Mesenchymal stem cell (in vitro differentiated cells and primary cell): ENCODE data around the gene HINT1.

Experiments
- DNase-seq: peaks from one replicate; pipeline ENCODE4 v3.0.0-alpha.2; 2013
- H2AFZ ChIP-seq: one replicate; pipeline ENCODE4 v1.6.1; 2013; ENCODE audit warnings: low read depth, mild to moderate bottlenecking, control low read depth, inconsistent platforms, low read length, moderate library complexity
- H2AK5ac ChIP-seq: 2 replicates; pipeline ENCODE4 v1.6.1; 2013; ENCODE audit warnings: low read length, moderate library complexity, mild to moderate bottlenecking, inconsistent platforms; ENCODE audit not compliant: severe bottlenecking
- H2BK120ac ChIP-seq: one replicate; pipeline ENCODE4 v1.6.1; 2013; ENCODE audit warnings: low read depth, mild to moderate bottlenecking, inconsistent platforms, low read length, moderate library complexity
- H2BK12ac ChIP-seq, 2 experiments: one replicate each; pipeline ENCODE4 v1.6.1; 2013; ENCODE audit warnings: inconsistent platforms in 2 of 2, low read length in 2 of 2, mild to moderate bottlenecking in 2 of 2, moderate library complexity in 2 of 2, control low read depth in 1 of 2
- H2BK15ac ChIP-seq: one replicate; pipeline ENCODE4 v1.6.1; 2013; ENCODE audit warnings: mild to moderate bottlenecking, low read depth, inconsistent platforms; ENCODE audit not compliant: poor library complexity, severe bottlenecking
- H2BK5ac ChIP-seq: 2 replicates; pipeline ENCODE4 v1.6.1; 2013; ENCODE audit warnings: low read depth, mild to moderate bottlenecking, low read length, control low read depth, inconsistent platforms; ENCODE audit not compliant: poor library complexity, severe bottlenecking
- H3K14ac ChIP-seq, 2 experiments: one replicate each; pipeline ENCODE4 v1.6.1; 2013; ENCODE audit warnings: inconsistent platforms in 2 of 2, low read length in 2 of 2, control low read depth in 1 of 2, mild to moderate bottlenecking in 1 of 2, moderate library complexity in 1 of 2
- H3K18ac ChIP-seq, 2 experiments: one replicate each; pipeline ENCODE4 v1.6.1; 2013; ENCODE audit warnings: inconsistent platforms in 2 of 2, low read length in 2 of 2, control low read depth in 1 of 2, low read depth in 1 of 2, mild to moderate bottlenecking in 1 of 2
- H3K23ac ChIP-seq, 2 experiments: one replicate each; pipeline ENCODE4 v1.6.1; 2013; ENCODE audit warnings: inconsistent platforms in 2 of 2, low read length in 2 of 2, mild to moderate bottlenecking in 2 of 2, moderate library complexity in 2 of 2, control low read depth in 1 of 2
- H3K27ac ChIP-seq: 2 replicates; pipeline ENCODE4 v1.5.1; 2013; ENCODE audit warnings: mild to moderate bottlenecking, moderate library complexity, low read length, control low read depth, inconsistent platforms; ENCODE audit not compliant: poor library complexity, severe bottlenecking
- H3K27me3 ChIP-seq, 2 experiments: 2 replicates each; pipeline versions ENCODE4 v1.6.1 to v1.7.0; 2013; ENCODE audit warnings: low read length in 2 of 2, mild to moderate bottlenecking in 2 of 2, moderate library complexity in 2 of 2, control low read depth in 1 of 2, inconsistent platforms in 1 of 2; ENCODE audit not compliant: control insufficient read depth in 1 of 2, insufficient read depth in 1 of 2
- H3K36me3 ChIP-seq, 2 experiments: 2 replicates each; pipeline versions ENCODE4 v1.6.1 to v1.7.0; 2013; ENCODE audit warnings: low read length in 2 of 2, control low read depth in 1 of 2, inconsistent platforms in 1 of 2, low read depth in 1 of 2, mild to moderate bottlenecking in 1 of 2; ENCODE audit not compliant: insufficient read depth in 2 of 2, control insufficient read depth in 1 of 2
- H3K4ac ChIP-seq, 2 experiments: one replicate each; pipeline ENCODE4 v1.6.1; 2013; ENCODE audit warnings: inconsistent platforms in 2 of 2, low read length in 2 of 2, mild to moderate bottlenecking in 2 of 2, moderate library complexity in 2 of 2, control low read depth in 1 of 2, low read depth in 1 of 2
- H3K4me1 ChIP-seq: 2 replicates; pipeline ENCODE4 v1.6.1; 2013; ENCODE audit warnings: low read depth, low read length, control low read depth; ENCODE audit not compliant: control insufficient read depth, insufficient read depth
- H3K4me2 ChIP-seq: 2 replicates; pipeline ENCODE4 v1.6.1; 2013; ENCODE audit warnings: low read length, mild to moderate bottlenecking, inconsistent platforms; ENCODE audit not compliant: poor library complexity, severe bottlenecking
- H3K4me3 ChIP-seq, 2 experiments: 2 replicates each; pipeline versions ENCODE4 v1.5.1 to v1.7.0; 2013; ENCODE audit warnings: low read length in 2 of 2, mild to moderate bottlenecking in 2 of 2, control low read depth in 1 of 2, low read depth in 1 of 2; ENCODE audit not compliant: insufficient read depth in 1 of 2
- H3K79me1 ChIP-seq: replicated peaks from 2 replicates; pipeline ENCODE4 v1.6.1; 2013; ENCODE audit warnings: mild to moderate bottlenecking, control low read depth, low read length, inconsistent platforms; ENCODE audit not compliant: poor library complexity, severe bottlenecking
- H3K9ac ChIP-seq: 2 replicates; pipeline ENCODE4 v1.7.0; 2013; ENCODE audit warnings: mild to moderate bottlenecking, low read length, moderate library complexity
- H3K9me3 ChIP-seq: 2 replicates; pipeline ENCODE4 v1.7.0; 2013; ENCODE audit warnings: mild to moderate bottlenecking, low read length; ENCODE audit not compliant: control insufficient read depth
- H4K8ac ChIP-seq: one replicate; pipeline ENCODE4 v1.6.1; 2013; ENCODE audit warnings: inconsistent platforms, mild to moderate bottlenecking, low read length, moderate library complexity
- H4K91ac ChIP-seq: one replicate; pipeline ENCODE4 v1.6.1; 2013; ENCODE audit warnings: mild to moderate bottlenecking, low read length, inconsistent platforms
- WGBS: methylation state at CpG from one replicate; pipeline ENCODE4 v1.1.7; 2013; ENCODE audit warnings: mixed read lengths; 5-methylcytosine and 5-hydroxymethylcytosine counted together

HINT1 gene

DNA sequence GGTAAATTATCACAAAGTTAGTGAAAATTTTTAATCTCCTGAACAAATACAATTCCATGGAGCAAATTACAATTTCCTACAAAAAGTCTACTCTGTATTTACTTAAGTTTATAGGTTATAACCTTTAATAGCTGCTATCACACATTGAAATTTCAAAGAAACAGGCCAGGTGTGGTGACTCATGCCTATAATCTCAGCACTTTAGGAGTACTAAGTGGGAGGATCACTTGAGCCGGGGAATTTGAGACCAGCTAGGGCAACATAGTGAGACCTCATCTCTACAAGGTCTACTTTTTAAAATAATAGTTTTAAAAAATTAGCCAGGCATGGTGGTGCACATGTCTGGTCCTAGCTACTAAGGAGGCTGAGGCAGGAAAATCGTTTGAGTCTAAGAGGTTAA is 50.3 kb downstream of the HINT1 start:
- no peak for DNase-seq
- H2BK12ac ChIP-seq: no peak overlapping the region
- H3K79me1 ChIP-seq: no peaks in the 10 kb centered on the region
- H3K23ac ChIP-seq: no peak overlapping the region
- H3K14ac ChIP-seq: no peak overlapping the region
- H3K4me2 ChIP-seq: no peak overlapping the region
- no peaks in the 10 kb centered on the region for H3K36me3 ChIP-seq
- no peak overlapping the region for H3K4me3 ChIP-seq
- no peaks in the 10 kb centered on the region for H3K9me3 ChIP-seq
- H2AFZ ChIP-seq: no peak overlapping the region
- H2AK5ac ChIP-seq: no peak overlapping the region
- no peak overlapping the region for H3K4ac ChIP-seq
- H3K27ac ChIP-seq: no peak overlapping the region
- H3K27me3 ChIP-seq: no peaks in the 10 kb centered on the region
- H4K91ac ChIP-seq: no peak overlapping the region
- no peak overlapping the region for H4K8ac ChIP-seq
- H3K9ac ChIP-seq: no peak overlapping the region
- H2BK120ac ChIP-seq: no peak overlapping the region
- no peak overlapping the region for H2BK15ac ChIP-seq
- 71% methylated on average over 1 of the region's 2 CpGs for WGBS
- no peak overlapping the region for H2BK5ac ChIP-seq
- H3K4me1 ChIP-seq: no peaks in the 10 kb centered on the region
- no peak overlapping the region for H3K18ac ChIP-seq

DNA sequence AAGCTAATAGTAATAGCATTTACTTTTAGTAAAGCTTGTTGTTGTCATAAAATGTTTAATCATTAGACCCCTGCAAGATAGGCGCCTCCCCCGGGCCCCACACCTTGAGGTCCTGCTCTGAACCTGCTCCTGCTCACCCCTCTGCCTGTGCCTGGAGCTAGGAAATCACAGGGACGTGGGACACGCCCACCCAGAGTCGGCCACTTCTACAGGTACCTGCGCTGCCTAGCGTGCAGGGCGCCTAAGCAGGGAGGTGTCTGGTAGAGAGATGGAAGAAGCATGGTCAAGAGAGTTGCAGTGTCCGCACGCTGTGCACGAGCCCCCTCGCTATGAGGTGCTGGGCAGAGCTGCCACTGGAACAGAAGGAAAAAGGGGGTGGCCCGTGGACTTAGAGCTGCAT is 52.6 kb downstream of the HINT1 start:
- no peaks in the 10 kb centered on the region for H3K4me1 ChIP-seq
- WGBS: 80% methylated on average over 12 of the region's 13 CpGs
- H3K36me3 ChIP-seq: no peaks in the 10 kb centered on the region

DNA sequence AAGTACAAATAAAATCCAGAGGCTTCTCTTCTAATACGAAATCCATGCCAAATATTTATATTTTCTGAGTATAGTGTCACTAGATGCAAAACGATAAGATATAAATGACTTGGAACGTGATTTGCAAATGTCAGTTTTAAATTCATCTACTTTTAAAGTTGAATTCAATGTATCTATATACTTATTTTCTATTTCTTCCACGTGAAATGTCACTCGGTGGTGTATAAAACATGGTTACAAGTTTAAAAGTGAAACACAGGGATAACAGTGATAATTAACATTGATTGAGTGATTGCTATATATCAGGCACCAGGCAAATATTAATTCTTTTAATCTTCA is 54.8 kb downstream of the HINT1 start:
- no peak overlapping the region for H2AK5ac ChIP-seq
- no peak overlapping the region for H2BK5ac ChIP-seq
- no peak overlapping the region for H3K9ac ChIP-seq
- no peak overlapping the region for H3K4me3 ChIP-seq
- H3K4me1 ChIP-seq: no peaks in the 10 kb centered on the region
- H2BK12ac ChIP-seq: no peak overlapping the region
- H3K9me3 ChIP-seq: no peaks in the 10 kb centered on the region
- H3K14ac ChIP-seq: no peak overlapping the region
- WGBS: no CpG with 5 or more reads among the region's 5 CpGs
- no peak overlapping the region for H3K18ac ChIP-seq
- H3K4ac ChIP-seq: no peak overlapping the region
- H4K8ac ChIP-seq: no peak overlapping the region
- no peak overlapping the region for H3K27ac ChIP-seq
- no peak overlapping the region for H4K91ac ChIP-seq
- H3K36me3 ChIP-seq: no peaks in the 10 kb centered on the region
- DNase-seq: no peak
- no peak overlapping the region for H2AFZ ChIP-seq
- no peak overlapping the region for H2BK120ac ChIP-seq
- no peaks in the 10 kb centered on the region for H3K27me3 ChIP-seq
- H2BK15ac ChIP-seq: no peak overlapping the region
- H3K4me2 ChIP-seq: no peak overlapping the region
- no peak overlapping the region for H3K23ac ChIP-seq
- H3K79me1 ChIP-seq: no peaks in the 10 kb centered on the region

More for the DNA sequence above, 52.6 kb downstream of the HINT1 start:
- Histone ChIP-seq H3K18ac (no peak overlapping the region), H2AFZ (no peak overlapping the region), H4K8ac (no peak overlapping the region), H3K14ac (no peak overlapping the region), H3K4me2 (no peak overlapping the region), H3K4ac (no peak overlapping the region), H3K27me3 (no peaks in the 10 kb centered on the region), H3K9ac (no peak overlapping the region), H3K9me3 (no peaks in the 10 kb centered on the region), H3K79me1 (no peaks in the 10 kb centered on the region), H2BK5ac (no peak overlapping the region), H2BK120ac (no peak overlapping the region), H2BK12ac (no peak overlapping the region), H3K23ac (no peak overlapping the region), H3K4me3 (no peak overlapping the region), H2BK15ac (no peak overlapping the region), H4K91ac (no peak overlapping the region), H2AK5ac (no peak overlapping the region), H3K27ac (no peak overlapping the region)
- no peak for DNase-seq

- no peak overlapping the region for H3K23ac ChIP-seq
- no CpG with 5 or more reads among the region's 2 CpGs for WGBS
- no peak overlapping the region for H4K8ac ChIP-seq
- no peaks in the 10 kb centered on the region for H3K27me3 ChIP-seq
- H4K91ac ChIP-seq: no peak overlapping the region
- no peak overlapping the region for H3K4ac ChIP-seq
- no peak overlapping the region for H3K14ac ChIP-seq
- no peaks in the 10 kb centered on the region for H3K4me1 ChIP-seq
- no peak overlapping the region for H3K27ac ChIP-seq
- H3K9ac ChIP-seq: no peak overlapping the region
- DNase-seq: peak; percentile 53
- H3K4me2 ChIP-seq: no peak overlapping the region
- no peak overlapping the region for H3K4me3 ChIP-seq
- no peaks in the 10 kb centered on the region for H3K36me3 ChIP-seq
- H2BK15ac ChIP-seq: no peak overlapping the region
- no peak overlapping the region for H3K18ac ChIP-seq
- no peaks in the 10 kb centered on the region for H3K9me3 ChIP-seq
- no peak overlapping the region for H2BK120ac ChIP-seq
- no peak overlapping the region for H2BK5ac ChIP-seq
- no peak overlapping the region for H2BK12ac ChIP-seq
- no peak overlapping the region for H2AFZ ChIP-seq
- no peaks in the 10 kb centered on the region for H3K79me1 ChIP-seq
- H2AK5ac ChIP-seq: no peak overlapping the region
These were observed 55.4 kb downstream of the HINT1 start for GRCh38 chr5:131109540-131110255.
